H9 (cell line): ENCODE measurements around the gene HLF. TPM values are rescaled to one million over a fixed set of nuclear protein-coding genes. Genes with fewer than 3 reads are reported as not detected.

Source experiments
- DNase-seq: peaks from one replicate; pipeline ENCODE4 v3.0.0-alpha.2; 2017
- H2AFZ ChIP-seq: one replicate; pipeline ENCODE4 v1.6.1; 2013; ENCODE audit warnings: mild to moderate bottlenecking, low read length, control low read depth, moderate library complexity
- H2AK5ac ChIP-seq: 2 replicates; pipeline ENCODE4 v1.6.1; 2013; ENCODE audit warnings: low read length, control low read depth, mixed read lengths; ENCODE audit not compliant: insufficient read length
- H2BK120ac ChIP-seq: one replicate; pipeline ENCODE4 v1.6.1; 2013; ENCODE audit warnings: low read depth, mild to moderate bottlenecking, low read length, control low read depth, inconsistent platforms; ENCODE audit not compliant: poor library complexity, severe bottlenecking
- H2BK12ac ChIP-seq: 2 replicates; pipeline ENCODE4 v1.6.1; 2013; ENCODE audit warnings: low read length, control low read depth, mixed read lengths, low read depth; ENCODE audit not compliant: insufficient read length
- H2BK15ac ChIP-seq: 2 replicates; pipeline ENCODE4 v1.6.1; 2013; ENCODE audit warnings: low read depth, low read length, control low read depth
- H2BK20ac ChIP-seq: one replicate; pipeline ENCODE4 v1.6.1; 2013; ENCODE audit warnings: low read depth, mild to moderate bottlenecking, low read length, control low read depth, inconsistent platforms; ENCODE audit not compliant: poor library complexity, severe bottlenecking
- H2BK5ac ChIP-seq: 2 replicates; pipeline ENCODE4 v1.6.1; 2013; ENCODE audit warnings: low read length, control low read depth, mixed read lengths; ENCODE audit not compliant: insufficient read length
- H3K14ac ChIP-seq: 2 replicates; pipeline ENCODE4 v1.6.1; 2013; ENCODE audit warnings: low read length, control low read depth; ENCODE audit not compliant: insufficient read depth
- H3K18ac ChIP-seq: 2 replicates; pipeline ENCODE4 v1.6.1; 2013; ENCODE audit warnings: low read depth, mild to moderate bottlenecking, mixed read lengths, low read length, control low read depth; ENCODE audit not compliant: insufficient read length
- H3K23ac ChIP-seq: 2 replicates; pipeline ENCODE4 v1.6.1; 2013; ENCODE audit warnings: low read length, control low read depth, mixed read lengths, low read depth; ENCODE audit not compliant: insufficient read length
- H3K23me2 ChIP-seq: 2 replicates; pipeline ENCODE4 v1.6.1; 2013; ENCODE audit warnings: low read depth, mild to moderate bottlenecking, mixed read lengths, low read length, control low read depth; ENCODE audit not compliant: insufficient read length, poor library complexity, severe bottlenecking
- H3K27ac ChIP-seq: 2 replicates; pipeline ENCODE4 v1.5.1; 2013; ENCODE audit warnings: low read length, control low read depth, mixed read lengths, low read depth; ENCODE audit not compliant: insufficient read length
- H3K27me3 ChIP-seq: 2 replicates; pipeline ENCODE4 v1.6.1; 2013; ENCODE audit warnings: low read length, control low read depth, inconsistent platforms; ENCODE audit not compliant: insufficient read depth
- H3K4ac ChIP-seq: 2 replicates; pipeline ENCODE4 v1.6.1; 2013; ENCODE audit warnings: low read depth, mild to moderate bottlenecking, control low read depth, inconsistent platforms, low read length, moderate library complexity
- H3K4me1 ChIP-seq: 2 replicates; pipeline ENCODE4 v1.6.1; 2013; ENCODE audit warnings: low read length, control low read depth, inconsistent platforms; ENCODE audit not compliant: insufficient read depth
- H3K4me2 ChIP-seq: 2 replicates; pipeline ENCODE4 v1.6.1; 2013; ENCODE audit warnings: low read length, control low read depth, mixed read lengths; ENCODE audit not compliant: insufficient read length, insufficient read depth
- H3K56ac ChIP-seq: 2 replicates; pipeline ENCODE4 v1.6.1; 2013; ENCODE audit warnings: low read depth, mild to moderate bottlenecking, mixed read lengths, low read length, control low read depth; ENCODE audit not compliant: insufficient read length
- H3K79me1 ChIP-seq: 2 replicates; pipeline ENCODE4 v1.6.1; 2013; ENCODE audit warnings: low read depth, mild to moderate bottlenecking, moderate library complexity, low read length, control low read depth, inconsistent platforms; ENCODE audit not compliant: insufficient read depth, poor library complexity, severe bottlenecking
- H3K79me2 ChIP-seq: 2 replicates; pipeline ENCODE4 v1.6.1; 2013; ENCODE audit warnings: low read length, control low read depth, inconsistent platforms; ENCODE audit not compliant: insufficient read depth
- H3K9ac ChIP-seq: 2 replicates; pipeline ENCODE4 v1.6.1; 2013; ENCODE audit warnings: low read length, control low read depth, mixed read lengths; ENCODE audit not compliant: insufficient read length; ENCODE audit errors: extremely low read depth
- H3K9me3 ChIP-seq: one replicate; pipeline ENCODE4 v1.6.1; 2013; ENCODE audit warnings: low read depth, low read length, inconsistent platforms; ENCODE audit not compliant: control insufficient read depth
- H3T11ph ChIP-seq: one replicate; pipeline ENCODE4 v1.6.1; 2013; ENCODE audit warnings: mild to moderate bottlenecking, low read length, control low read depth, inconsistent platforms
- H4K20me1 ChIP-seq: one replicate; pipeline ENCODE4 v1.6.1; 2013; ENCODE audit not compliant: control insufficient read depth, insufficient read length, insufficient read depth
- H4K5ac ChIP-seq: 2 replicates; pipeline ENCODE4 v1.6.1; 2013; ENCODE audit warnings: low read depth, mild to moderate bottlenecking, mixed read lengths, low read length, control low read depth; ENCODE audit not compliant: insufficient read length
- H4K8ac ChIP-seq: replicated peaks from 2 replicates; pipeline ENCODE4 v1.6.1; 2013; ENCODE audit warnings: low read length, control low read depth, mixed read lengths, low read depth; ENCODE audit not compliant: insufficient read length
- H4K91ac ChIP-seq: 2 replicates; pipeline ENCODE4 v1.6.1; 2013; ENCODE audit warnings: low read depth, mild to moderate bottlenecking, moderate library complexity, mixed read lengths, low read length, control low read depth; ENCODE audit not compliant: insufficient read length
- H3K27ac Mint-ChIP-seq, 3 experiments: 2 replicates in 2 of 3; 3 replicates in 1 of 3; pipeline ENCODE4 v1.8.0; 2020 to 2021; ENCODE audit warnings: mixed read lengths in 3 of 3, mild to moderate bottlenecking in 1 of 3, moderate library complexity in 1 of 3
- H3K27me3 Mint-ChIP-seq: 2 replicates; pipeline ENCODE4 v1.8.0; 2021; ENCODE audit warnings: low read depth, mild to moderate bottlenecking, moderate library complexity, mixed read lengths
- H3K36me3 Mint-ChIP-seq, 3 experiments: 2 replicates in 2 of 3; 3 replicates in 1 of 3; pipeline ENCODE4 v1.8.0; 2020 to 2021; ENCODE audit warnings: low read depth in 3 of 3, mixed read lengths in 3 of 3; ENCODE audit not compliant: insufficient read depth in 1 of 3
- H3K4me1 Mint-ChIP-seq, 2 experiments: 2 replicates each; pipeline ENCODE4 v1.8.0; 2020; ENCODE audit warnings: mixed read lengths in 2 of 2
- H3K4me3 Mint-ChIP-seq, 2 experiments: 2 replicates in 1 of 2; 3 replicates in 1 of 2; pipeline ENCODE4 v1.8.0; 2020 to 2021; ENCODE audit warnings: mild to moderate bottlenecking in 2 of 2, mixed read lengths in 2 of 2, moderate library complexity in 1 of 2
- H3K9me3 Mint-ChIP-seq, 2 experiments: 2 replicates in 1 of 2; 3 replicates in 1 of 2; pipeline ENCODE4 v1.8.0; 2020; ENCODE audit warnings: mild to moderate bottlenecking in 2 of 2, mixed read lengths in 2 of 2, moderate library complexity in 1 of 2
- CTCF ChIP-seq: fragments of 200-600 bp; sonication (generic); conservative IDR thresholded peaks from 3 replicates; pipeline ENCODE4 v1.8.0; 2021; ENCODE audit warnings: antibody characterized with exemption, mild to moderate bottlenecking
- WGBS: extraction: QIAGEN DNeasy Blood & Tissue Kit; methylation state at CpG from one replicate; pipeline ENCODE4 v1.1.7; 2013; ENCODE audit warnings: missing lambda C conversion rate, low lambda C conversion rate, mixed read lengths; ENCODE audit not compliant: insufficient read length; ENCODE audit errors: extremely low coverage; 5-methylcytosine and 5-hydroxymethylcytosine counted together
- total RNA-seq: library from RNA; stranded (reverse); gene quantifications from 2 replicates; pipeline ENCODE4 v1.2.1, GENCODE V29; 2021

HLF gene
- total RNA-seq, 1 experiment from 2014 or later = 0.17 TPM

- H2AFZ ChIP-seq = no peak overlapping the region
- no peak overlapping the region for H4K5ac ChIP-seq
- no peak overlapping the region for H4K8ac ChIP-seq
- H3K27ac Mint-ChIP-seq = no peak overlapping the region
- no peak overlapping the region for H3K27ac ChIP-seq
- no peak overlapping the region for H3K9ac ChIP-seq
- H3K18ac ChIP-seq = no peak overlapping the region
- no peak overlapping the region for H3K23ac ChIP-seq
- no peak overlapping the region for H3K4me3 Mint-ChIP-seq
- no peak overlapping the region for H2BK5ac ChIP-seq
- H2BK120ac ChIP-seq = no peak overlapping the region
- H3K9me3 Mint-ChIP-seq = no peaks in the 10 kb centered on the region
- no peaks in the 10 kb centered on the region for H3K23me2 ChIP-seq
- no peak overlapping the region for H3K4ac ChIP-seq
- H4K20me1 ChIP-seq = no peaks in the 10 kb centered on the region
- no peak overlapping the region for H3K14ac ChIP-seq
- no CpG with 5 or more reads among the region's 6 CpGs for WGBS
- H3K4me2 ChIP-seq = no peak overlapping the region
- peaks cover 7% of the 10 kb centered on the region for H3K27me3 Mint-ChIP-seq
- H2AK5ac ChIP-seq = no peak overlapping the region
- DNase-seq = no peak
- H3K4me1 ChIP-seq = no peaks in the 10 kb centered on the region
- H3K4me1 Mint-ChIP-seq = peaks cover 5% of the 10 kb centered on the region in 2 experiments; a peak in 3 of 4 replicates
- H3K9me3 ChIP-seq = no peaks in the 10 kb centered on the region
- H3K79me2 ChIP-seq = no peaks in the 10 kb centered on the region
- no peaks in the 10 kb centered on the region for H3K79me1 ChIP-seq
- no peak overlapping the region for H4K91ac ChIP-seq
- no peak overlapping the region for H3K56ac ChIP-seq
- no peak overlapping the region for H2BK20ac ChIP-seq
- no peak overlapping the region for H2BK15ac ChIP-seq
- H3T11ph ChIP-seq = no peak overlapping the region
- H3K36me3 Mint-ChIP-seq = no peaks in the 10 kb centered on the region; a peak in 1 of 7 replicates
- no peaks in the 10 kb centered on the region for H3K27me3 ChIP-seq
- TF ChIP-seq CTCF = no peak
- H2BK12ac ChIP-seq = no peak overlapping the region
Measured at GRCh38 chr17:55254375-55254774, 10.4 kb upstream of the HLF start.
